H9 (cell line): ENCODE results near the gene XPR1. TPM values are rescaled to one million over a fixed set of nuclear protein-coding genes. Genes with fewer than 3 reads are reported as not detected.

Source experiments
- DNase-seq: peaks from one replicate; pipeline ENCODE4 v3.0.0-alpha.2; 2017
- H2AFZ ChIP-seq: one replicate; pipeline ENCODE4 v1.6.1; 2013; ENCODE audit warnings: mild to moderate bottlenecking, low read length, control low read depth, moderate library complexity
- H2AK5ac ChIP-seq: 2 replicates; pipeline ENCODE4 v1.6.1; 2013; ENCODE audit warnings: low read length, control low read depth, mixed read lengths; ENCODE audit not compliant: insufficient read length
- H2BK120ac ChIP-seq: one replicate; pipeline ENCODE4 v1.6.1; 2013; ENCODE audit warnings: low read depth, mild to moderate bottlenecking, low read length, control low read depth, inconsistent platforms; ENCODE audit not compliant: poor library complexity, severe bottlenecking
- H2BK12ac ChIP-seq: 2 replicates; pipeline ENCODE4 v1.6.1; 2013; ENCODE audit warnings: low read length, control low read depth, mixed read lengths, low read depth; ENCODE audit not compliant: insufficient read length
- H2BK15ac ChIP-seq: 2 replicates; pipeline ENCODE4 v1.6.1; 2013; ENCODE audit warnings: low read depth, low read length, control low read depth
- H2BK20ac ChIP-seq: one replicate; pipeline ENCODE4 v1.6.1; 2013; ENCODE audit warnings: low read depth, mild to moderate bottlenecking, low read length, control low read depth, inconsistent platforms; ENCODE audit not compliant: poor library complexity, severe bottlenecking
- H2BK5ac ChIP-seq: 2 replicates; pipeline ENCODE4 v1.6.1; 2013; ENCODE audit warnings: low read length, control low read depth, mixed read lengths; ENCODE audit not compliant: insufficient read length
- H3K14ac ChIP-seq: 2 replicates; pipeline ENCODE4 v1.6.1; 2013; ENCODE audit warnings: low read length, control low read depth; ENCODE audit not compliant: insufficient read depth
- H3K18ac ChIP-seq: 2 replicates; pipeline ENCODE4 v1.6.1; 2013; ENCODE audit warnings: low read depth, mild to moderate bottlenecking, mixed read lengths, low read length, control low read depth; ENCODE audit not compliant: insufficient read length
- H3K23ac ChIP-seq: 2 replicates; pipeline ENCODE4 v1.6.1; 2013; ENCODE audit warnings: low read length, control low read depth, mixed read lengths, low read depth; ENCODE audit not compliant: insufficient read length
- H3K23me2 ChIP-seq: 2 replicates; pipeline ENCODE4 v1.6.1; 2013; ENCODE audit warnings: low read depth, mild to moderate bottlenecking, mixed read lengths, low read length, control low read depth; ENCODE audit not compliant: insufficient read length, poor library complexity, severe bottlenecking
- H3K27ac ChIP-seq: 2 replicates; pipeline ENCODE4 v1.5.1; 2013; ENCODE audit warnings: low read length, control low read depth, mixed read lengths, low read depth; ENCODE audit not compliant: insufficient read length
- H3K27me3 ChIP-seq: 2 replicates; pipeline ENCODE4 v1.6.1; 2013; ENCODE audit warnings: low read length, control low read depth, inconsistent platforms; ENCODE audit not compliant: insufficient read depth
- H3K4ac ChIP-seq: 2 replicates; pipeline ENCODE4 v1.6.1; 2013; ENCODE audit warnings: low read depth, mild to moderate bottlenecking, control low read depth, inconsistent platforms, low read length, moderate library complexity
- H3K4me1 ChIP-seq: 2 replicates; pipeline ENCODE4 v1.6.1; 2013; ENCODE audit warnings: low read length, control low read depth, inconsistent platforms; ENCODE audit not compliant: insufficient read depth
- H3K4me2 ChIP-seq: 2 replicates; pipeline ENCODE4 v1.6.1; 2013; ENCODE audit warnings: low read length, control low read depth, mixed read lengths; ENCODE audit not compliant: insufficient read length, insufficient read depth
- H3K56ac ChIP-seq: 2 replicates; pipeline ENCODE4 v1.6.1; 2013; ENCODE audit warnings: low read depth, mild to moderate bottlenecking, mixed read lengths, low read length, control low read depth; ENCODE audit not compliant: insufficient read length
- H3K79me1 ChIP-seq: 2 replicates; pipeline ENCODE4 v1.6.1; 2013; ENCODE audit warnings: low read depth, mild to moderate bottlenecking, moderate library complexity, low read length, control low read depth, inconsistent platforms; ENCODE audit not compliant: insufficient read depth, poor library complexity, severe bottlenecking
- H3K79me2 ChIP-seq: 2 replicates; pipeline ENCODE4 v1.6.1; 2013; ENCODE audit warnings: low read length, control low read depth, inconsistent platforms; ENCODE audit not compliant: insufficient read depth
- H3K9ac ChIP-seq: 2 replicates; pipeline ENCODE4 v1.6.1; 2013; ENCODE audit warnings: low read length, control low read depth, mixed read lengths; ENCODE audit not compliant: insufficient read length; ENCODE audit errors: extremely low read depth
- H3K9me3 ChIP-seq: one replicate; pipeline ENCODE4 v1.6.1; 2013; ENCODE audit warnings: low read depth, low read length, inconsistent platforms; ENCODE audit not compliant: control insufficient read depth
- H3T11ph ChIP-seq: one replicate; pipeline ENCODE4 v1.6.1; 2013; ENCODE audit warnings: mild to moderate bottlenecking, low read length, control low read depth, inconsistent platforms
- H4K20me1 ChIP-seq: one replicate; pipeline ENCODE4 v1.6.1; 2013; ENCODE audit not compliant: control insufficient read depth, insufficient read length, insufficient read depth
- H4K5ac ChIP-seq: 2 replicates; pipeline ENCODE4 v1.6.1; 2013; ENCODE audit warnings: low read depth, mild to moderate bottlenecking, mixed read lengths, low read length, control low read depth; ENCODE audit not compliant: insufficient read length
- H4K8ac ChIP-seq: replicated peaks from 2 replicates; pipeline ENCODE4 v1.6.1; 2013; ENCODE audit warnings: low read length, control low read depth, mixed read lengths, low read depth; ENCODE audit not compliant: insufficient read length
- H4K91ac ChIP-seq: 2 replicates; pipeline ENCODE4 v1.6.1; 2013; ENCODE audit warnings: low read depth, mild to moderate bottlenecking, moderate library complexity, mixed read lengths, low read length, control low read depth; ENCODE audit not compliant: insufficient read length
- H3K27ac Mint-ChIP-seq, 3 experiments: 2 replicates in 2 of 3; 3 replicates in 1 of 3; pipeline ENCODE4 v1.8.0; 2020 to 2021; ENCODE audit warnings: mixed read lengths in 3 of 3, mild to moderate bottlenecking in 1 of 3, moderate library complexity in 1 of 3
- H3K27me3 Mint-ChIP-seq: 2 replicates; pipeline ENCODE4 v1.8.0; 2021; ENCODE audit warnings: low read depth, mild to moderate bottlenecking, moderate library complexity, mixed read lengths
- H3K36me3 Mint-ChIP-seq, 3 experiments: 2 replicates in 2 of 3; 3 replicates in 1 of 3; pipeline ENCODE4 v1.8.0; 2020 to 2021; ENCODE audit warnings: low read depth in 3 of 3, mixed read lengths in 3 of 3; ENCODE audit not compliant: insufficient read depth in 1 of 3
- H3K4me1 Mint-ChIP-seq, 2 experiments: 2 replicates each; pipeline ENCODE4 v1.8.0; 2020; ENCODE audit warnings: mixed read lengths in 2 of 2
- H3K4me3 Mint-ChIP-seq, 2 experiments: 2 replicates in 1 of 2; 3 replicates in 1 of 2; pipeline ENCODE4 v1.8.0; 2020 to 2021; ENCODE audit warnings: mild to moderate bottlenecking in 2 of 2, mixed read lengths in 2 of 2, moderate library complexity in 1 of 2
- H3K9me3 Mint-ChIP-seq, 2 experiments: 2 replicates in 1 of 2; 3 replicates in 1 of 2; pipeline ENCODE4 v1.8.0; 2020; ENCODE audit warnings: mild to moderate bottlenecking in 2 of 2, mixed read lengths in 2 of 2, moderate library complexity in 1 of 2
- WGBS: extraction: QIAGEN DNeasy Blood & Tissue Kit; methylation state at CpG from one replicate; pipeline ENCODE4 v1.1.7; 2013; ENCODE audit warnings: missing lambda C conversion rate, low lambda C conversion rate, mixed read lengths; ENCODE audit not compliant: insufficient read length; ENCODE audit errors: extremely low coverage; 5-methylcytosine and 5-hydroxymethylcytosine counted together
- total RNA-seq: library from RNA; stranded (reverse); gene quantifications from 2 replicates; pipeline ENCODE4 v1.2.1, GENCODE V29; 2021
- TF ChIP-seq, protein P1 (sequence below): fragments of 200-600 bp; sonication (generic); conservative IDR thresholded peaks from 3 replicates; pipeline ENCODE4 v1.8.0; 2021; ENCODE audit warnings: antibody characterized with exemption, mild to moderate bottlenecking

XPR1 gene
- total RNA-seq, 1 experiment from 2014 or later = 34.1 TPM

- H3K9me3 Mint-ChIP-seq = peaks cover 15 to 26% of the 10 kb centered on the region in 2 experiments
- H3T11ph ChIP-seq = no peak overlapping the region
- whole genome bisulfite sequencing = no CpG with 5 or more reads among the region's 5 CpGs
- peaks cover 23 to 26% of the 10 kb centered on the region in 2 experiments for H3K4me1 Mint-ChIP-seq
- H3K27me3 ChIP-seq = no peaks in the 10 kb centered on the region
- TF ChIP-seq, protein P1, sequence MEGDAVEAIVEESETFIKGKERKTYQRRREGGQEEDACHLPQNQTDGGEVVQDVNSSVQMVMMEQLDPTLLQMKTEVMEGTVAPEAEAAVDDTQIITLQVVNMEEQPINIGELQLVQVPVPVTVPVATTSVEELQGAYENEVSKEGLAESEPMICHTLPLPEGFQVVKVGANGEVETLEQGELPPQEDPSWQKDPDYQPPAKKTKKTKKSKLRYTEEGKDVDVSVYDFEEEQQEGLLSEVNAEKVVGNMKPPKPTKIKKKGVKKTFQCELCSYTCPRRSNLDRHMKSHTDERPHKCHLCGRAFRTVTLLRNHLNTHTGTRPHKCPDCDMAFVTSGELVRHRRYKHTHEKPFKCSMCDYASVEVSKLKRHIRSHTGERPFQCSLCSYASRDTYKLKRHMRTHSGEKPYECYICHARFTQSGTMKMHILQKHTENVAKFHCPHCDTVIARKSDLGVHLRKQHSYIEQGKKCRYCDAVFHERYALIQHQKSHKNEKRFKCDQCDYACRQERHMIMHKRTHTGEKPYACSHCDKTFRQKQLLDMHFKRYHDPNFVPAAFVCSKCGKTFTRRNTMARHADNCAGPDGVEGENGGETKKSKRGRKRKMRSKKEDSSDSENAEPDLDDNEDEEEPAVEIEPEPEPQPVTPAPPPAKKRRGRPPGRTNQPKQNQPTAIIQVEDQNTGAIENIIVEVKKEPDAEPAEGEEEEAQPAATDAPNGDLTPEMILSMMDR = no peak
- H3K27ac Mint-ChIP-seq = peak overlapping the region in 1 of 3 experiments; percentile 32; a peak in 1 of 7 replicates
- H3K23ac ChIP-seq = no peak overlapping the region
- H3K79me1 ChIP-seq = no peaks in the 10 kb centered on the region
- no peaks in the 10 kb centered on the region; the same call in 1 of the 2 replicates for H3K4me1 ChIP-seq
- H3K36me3 Mint-ChIP-seq = peaks cover 18 to 19% (median 18%) of the 10 kb centered on the region in 3 experiments
- no peak overlapping the region for H4K91ac ChIP-seq
- no peaks in the 10 kb centered on the region for H3K9me3 ChIP-seq
- H2BK5ac ChIP-seq = no peak overlapping the region
- H4K5ac ChIP-seq = no peak overlapping the region
- H3K18ac ChIP-seq = no peak overlapping the region
- no peak overlapping the region for H3K56ac ChIP-seq
- H2BK20ac ChIP-seq = no peak overlapping the region
- no peaks in the 10 kb centered on the region for H3K23me2 ChIP-seq
- H2AK5ac ChIP-seq = no peak overlapping the region
- H2AFZ ChIP-seq = no peak overlapping the region
- no peak overlapping the region for H2BK120ac ChIP-seq
- no peak for DNase-seq
- H3K4me2 ChIP-seq = no peak overlapping the region
- H2BK15ac ChIP-seq = no peak overlapping the region
- H3K4ac ChIP-seq = no peak overlapping the region
- H2BK12ac ChIP-seq = no peak overlapping the region
- no peaks in the 10 kb centered on the region; the same call in 1 of the 2 replicates for H3K79me2 ChIP-seq
- H3K27me3 Mint-ChIP-seq = no peaks in the 10 kb centered on the region
- no peak overlapping the region for H3K14ac ChIP-seq
- no peak overlapping the region for H3K9ac ChIP-seq
- no peak overlapping the region for H3K4me3 Mint-ChIP-seq
- no peak overlapping the region for H4K8ac ChIP-seq
- H3K27ac ChIP-seq = no peak overlapping the region
- no peaks in the 10 kb centered on the region for H4K20me1 ChIP-seq
These were observed 61.9 kb downstream of the XPR1 start for GRCh38 chr1:180693564-180694244.
